HG03139 (cell line): Measurements from ENCODE around the gene NKAIN2.
"Not testable (repeated sequence)": the region's sequence is repeated elsewhere in the genome, so short reads cannot be mapped to it uniquely, and the experiment has no call there.

ENCODE experiments used
- ATAC-seq: cut with Tn5 transposase; IDR thresholded peaks from one replicate; pipeline ENCODE4 v1.9.1; 2021; ENCODE audit not compliant: unreplicated experiment

NKAIN2 gene

GRCh38 chr6:124022051-124022450 lies 218.4 kb downstream of the NKAIN2 start:
- ATAC-seq = not testable (repeated sequence)

- no peak for ATAC-seq
Measured at GRCh38 chr6:124022641-124023040, 219.0 kb downstream of the NKAIN2 start.

- no peak for ATAC-seq
Measured at GRCh38 chr6:124026694-124027093, 223.0 kb downstream of the NKAIN2 start.

- no peak for ATAC-seq
Measured at GRCh38 chr6:124027392-124027791, 223.7 kb downstream of the NKAIN2 start.

GRCh38 chr6:124028117-124028516 lies 224.5 kb downstream of the NKAIN2 start:
- ATAC-seq = no peak

GRCh38 chr6:124029567-124029966 lies 225.9 kb downstream of the NKAIN2 start:
- no peak for ATAC-seq

GRCh38 chr6:124033501-124033900 lies 229.8 kb downstream of the NKAIN2 start:
- ATAC-seq = no peak

- no peak for ATAC-seq
Measured at GRCh38 chr6:124036384-124036783, 232.7 kb downstream of the NKAIN2 start.

- peak; percentile 89 for ATAC-seq
Measured at GRCh38 chr6:124040655-124041054, 237.0 kb downstream of the NKAIN2 start.

DNA sequence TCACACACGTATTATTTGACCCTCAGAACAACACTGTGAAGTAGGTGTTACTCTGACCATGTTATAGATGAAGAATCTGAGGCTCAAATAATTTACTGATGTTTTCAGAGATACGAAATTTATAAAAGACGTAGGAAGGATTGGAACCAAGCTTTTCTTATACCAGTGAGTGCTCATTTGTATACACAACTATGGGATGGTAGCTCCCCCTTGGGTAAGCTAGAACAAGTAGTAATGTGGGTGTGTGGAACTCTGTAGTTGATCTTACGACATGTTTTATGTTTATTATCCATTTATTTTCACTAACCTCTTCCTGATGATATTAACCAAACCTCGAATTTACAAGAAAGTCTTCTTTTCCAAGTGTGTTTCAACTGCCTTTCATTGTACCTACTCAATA lies 248.5 kb downstream of the NKAIN2 start:
- no peak for ATAC-seq

DNA sequence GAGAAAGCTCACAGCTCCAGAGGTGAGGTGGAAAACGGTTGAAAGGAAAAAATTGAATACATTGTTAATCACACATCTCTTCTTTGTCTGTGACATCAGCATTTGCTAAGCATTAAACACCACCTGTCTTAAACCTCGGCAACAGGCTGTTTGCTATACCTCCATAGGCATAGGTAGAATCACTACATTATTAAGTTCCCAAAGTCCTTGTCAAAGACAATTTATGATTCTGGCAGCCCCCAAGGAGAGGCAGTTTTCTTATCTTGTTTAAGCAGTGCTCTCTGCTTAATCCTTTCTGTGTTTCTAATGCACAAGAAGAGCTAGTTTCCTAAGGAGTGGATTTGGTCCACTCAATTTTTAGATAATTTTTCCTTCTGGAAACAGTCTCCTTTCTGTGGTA lies 249.7 kb downstream of the NKAIN2 start:
- no peak for ATAC-seq

GRCh38 chr6:124054034-124054433 lies 250.4 kb downstream of the NKAIN2 start:
- no peak for ATAC-seq

- no peak for ATAC-seq
Measured at GRCh38 chr6:124055395-124055794, 251.7 kb downstream of the NKAIN2 start.

DNA sequence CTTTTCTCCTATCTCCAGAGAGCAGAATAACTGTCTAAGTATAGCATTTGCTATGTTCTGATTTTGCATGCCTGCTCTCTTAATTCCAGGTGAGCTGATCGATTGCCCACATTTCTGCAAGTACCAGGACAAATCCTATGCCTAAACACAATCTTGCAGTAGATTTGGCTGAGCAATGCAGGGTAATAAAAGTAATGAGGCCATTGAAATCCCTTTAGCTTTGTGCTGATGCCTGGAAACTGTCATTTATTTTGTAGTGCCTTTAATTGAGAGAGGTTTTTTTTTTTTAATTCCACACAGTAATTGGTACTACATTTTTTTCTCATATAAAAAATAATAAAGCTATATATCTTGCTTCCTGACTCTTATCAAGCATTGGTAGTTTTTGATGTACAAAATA lies 252.3 kb downstream of the NKAIN2 start:
- no peak for ATAC-seq

GRCh38 chr6:124056407-124057334 lies 253.0 kb downstream of the NKAIN2 start:
- no peak for ATAC-seq

DNA sequence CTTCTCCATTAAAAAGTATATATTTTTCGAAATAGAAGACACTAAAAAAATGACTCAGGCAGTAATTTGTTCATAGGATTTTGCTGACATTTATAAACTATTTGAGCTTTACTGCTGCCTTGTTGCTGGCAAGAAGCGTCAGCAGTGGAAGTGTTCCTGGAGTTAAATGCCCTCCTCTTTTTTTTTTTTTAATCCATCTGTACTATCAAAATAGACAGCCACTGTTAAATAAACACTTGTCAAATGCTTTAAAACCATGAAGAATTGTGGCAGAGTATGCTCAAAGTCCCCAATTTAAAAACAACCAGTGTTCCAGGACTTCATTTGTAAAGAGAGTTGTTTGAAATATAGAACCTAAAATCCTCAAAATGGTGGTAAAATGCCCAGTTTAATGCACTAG lies 253.8 kb downstream of the NKAIN2 start:
- no peak for ATAC-seq

- ATAC-seq = no peak
Measured at GRCh38 chr6:124064317-124065113, 260.9 kb downstream of the NKAIN2 start.

DNA sequence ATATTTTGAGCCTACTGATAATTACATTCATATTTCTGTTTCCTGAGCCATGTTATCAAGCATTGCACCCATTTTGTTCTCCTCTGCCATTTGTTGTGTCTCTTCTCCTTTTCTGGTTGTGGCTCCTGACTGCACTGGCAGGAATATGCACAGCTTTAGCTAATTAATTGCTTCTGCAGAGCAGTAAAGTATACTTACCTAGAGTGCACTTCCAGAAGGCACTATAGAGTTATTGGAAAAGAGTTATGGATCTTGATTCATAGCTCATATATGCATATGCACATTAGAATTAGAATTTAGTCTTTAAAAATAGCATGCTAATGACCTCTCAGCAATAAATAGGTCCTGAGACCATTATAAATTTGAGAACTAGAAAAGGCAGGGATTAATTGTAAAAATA lies 262.6 kb downstream of the NKAIN2 start:
- no peak for ATAC-seq

DNA sequence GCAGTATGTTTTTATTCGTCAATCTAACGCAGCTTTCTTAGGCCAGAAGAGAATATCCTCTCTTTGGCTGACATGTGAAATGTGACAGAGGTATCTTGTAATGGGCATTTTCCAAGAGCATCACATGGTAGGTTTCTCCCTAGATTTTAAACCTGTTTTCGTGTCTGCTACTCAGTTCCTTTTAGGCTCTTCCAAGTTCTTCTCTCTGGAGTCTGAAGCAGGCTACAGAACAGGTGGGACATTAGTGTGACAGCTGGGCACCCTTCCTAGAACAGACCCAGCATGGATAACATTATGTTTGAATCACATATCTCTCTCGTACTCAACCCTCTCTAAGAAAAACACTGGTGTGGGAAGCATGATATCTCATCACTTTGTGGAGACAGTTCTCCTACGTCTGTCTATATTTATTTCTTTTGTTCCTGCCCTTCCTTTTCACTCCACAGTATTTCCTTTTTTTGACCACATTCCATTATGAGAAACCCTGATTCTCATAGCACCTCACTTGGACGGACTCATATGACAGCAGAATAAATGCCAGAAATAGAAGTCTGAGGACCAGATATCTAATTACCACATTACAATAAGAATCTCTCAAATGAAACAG lies 263.4 kb downstream of the NKAIN2 start:
- no peak for ATAC-seq

GRCh38 chr6:124069230-124069950 lies 265.7 kb downstream of the NKAIN2 start:
- ATAC-seq = no peak

GRCh38 chr6:124073021-124073420 lies 269.4 kb downstream of the NKAIN2 start:
- ATAC-seq = no peak
